Measurements from ENCODE around the gene IL11. TPM values are rescaled to one million over a fixed set of nuclear protein-coding genes. Genes with fewer than 3 reads are reported as not detected.

The IL11 gene
- total RNA-seq, 4 donors from 2014 or later = 0.48 TPM; not detected in 3

GRCh38 chr19:55379174-55379573 is 8.9 kb upstream of the IL11 start:
- no peak for DNase-seq
- 71% methylated on average over 10 of the region's 11 CpGs; no CpG with 5 or more reads in 1 of the 2 donors for WGBS, 2 donors (ENCODE audit: low coverage in 1 of 2)
- H3K36me3 ChIP-seq = no peaks in the 10 kb centered on the region
- no peaks in the 10 kb centered on the region for H3K9me3 ChIP-seq
- no peak overlapping the region for H3K27ac ChIP-seq
- no peak overlapping the region for H3K4me3 ChIP-seq
- intact Hi-C loops (cut with DNase I; ENCODE audit: low total_unique reads) = no loop called here
- peaks cover under 1 to 20% (median 12%) of the 10 kb centered on the region in 4 donors for H3K4me1 ChIP-seq
- H3K27me3 ChIP-seq = peaks cover 25% of the 10 kb centered on the region
- in situ Hi-C loops (cut with MboI; ENCODE audit: low pct_ligation_motif_present in 1 of 4, low pct_unique_long_range_greater_than_20kb in 1 of 4, low sequenced_read_pairs in 3 of 4) = loop anchor here in 1 of 4 donors (25.0 kb wide), 1 partner anchor 92 kb away; the partner anchor contains the start of genes BRSK1 and HSPBP1
- TF ChIP-seq, protein P1, sequence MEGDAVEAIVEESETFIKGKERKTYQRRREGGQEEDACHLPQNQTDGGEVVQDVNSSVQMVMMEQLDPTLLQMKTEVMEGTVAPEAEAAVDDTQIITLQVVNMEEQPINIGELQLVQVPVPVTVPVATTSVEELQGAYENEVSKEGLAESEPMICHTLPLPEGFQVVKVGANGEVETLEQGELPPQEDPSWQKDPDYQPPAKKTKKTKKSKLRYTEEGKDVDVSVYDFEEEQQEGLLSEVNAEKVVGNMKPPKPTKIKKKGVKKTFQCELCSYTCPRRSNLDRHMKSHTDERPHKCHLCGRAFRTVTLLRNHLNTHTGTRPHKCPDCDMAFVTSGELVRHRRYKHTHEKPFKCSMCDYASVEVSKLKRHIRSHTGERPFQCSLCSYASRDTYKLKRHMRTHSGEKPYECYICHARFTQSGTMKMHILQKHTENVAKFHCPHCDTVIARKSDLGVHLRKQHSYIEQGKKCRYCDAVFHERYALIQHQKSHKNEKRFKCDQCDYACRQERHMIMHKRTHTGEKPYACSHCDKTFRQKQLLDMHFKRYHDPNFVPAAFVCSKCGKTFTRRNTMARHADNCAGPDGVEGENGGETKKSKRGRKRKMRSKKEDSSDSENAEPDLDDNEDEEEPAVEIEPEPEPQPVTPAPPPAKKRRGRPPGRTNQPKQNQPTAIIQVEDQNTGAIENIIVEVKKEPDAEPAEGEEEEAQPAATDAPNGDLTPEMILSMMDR (IDR thresholded peaks at IDR 0.05) = no peak
- TF ChIP-seq POLR2AphosphoS5 (IDR thresholded peaks at IDR 0.05) (no peak), EP300 (IDR thresholded peaks at IDR 0.05; ENCODE audit: low read depth) (no peak), POLR2A (IDR thresholded peaks at IDR 0.05) (no peak)

- intact Hi-C loops (cut with DNase I; ENCODE audit: low total_unique reads) = no loop called here
- in situ Hi-C loops (cut with MboI; ENCODE audit: low pct_ligation_motif_present in 1 of 4, low pct_unique_long_range_greater_than_20kb in 1 of 4, low sequenced_read_pairs in 3 of 4) = loop anchor here in 1 of 4 donors (25.0 kb wide), 1 partner anchor 90 kb away; the partner anchor contains the start of genes BRSK1 and HSPBP1
- H3K9me3 ChIP-seq = no peaks in the 10 kb centered on the region
- H3K27me3 ChIP-seq = peaks cover 41% of the 10 kb centered on the region
- H3K4me1 ChIP-seq = peaks cover 0 to 19% (median 7%) of the 10 kb centered on the region in 4 donors
- no peak overlapping the region for H3K27ac ChIP-seq
- 48 to 70% methylated on average over 6 to 30 of the region's 43 CpGs for WGBS, 2 donors (ENCODE audit: low coverage in 1 of 2)
- TF ChIP-seq EP300 (IDR thresholded peaks at IDR 0.05; ENCODE audit: low read depth) = no peak
- TF ChIP-seq POLR2A (IDR thresholded peaks at IDR 0.05) = no peak
- TF ChIP-seq, protein P1 (IDR thresholded peaks at IDR 0.05) = no peak
- no peak for TF ChIP-seq POLR2AphosphoS5 (IDR thresholded peaks at IDR 0.05)
- H3K36me3 ChIP-seq = no peaks in the 10 kb centered on the region
- H3K4me3 ChIP-seq = no peak overlapping the region
- DNase-seq = no peak
These were observed 7.3 kb upstream of the IL11 start for GRCh38 chr19:55377356-55378131.

DNA sequence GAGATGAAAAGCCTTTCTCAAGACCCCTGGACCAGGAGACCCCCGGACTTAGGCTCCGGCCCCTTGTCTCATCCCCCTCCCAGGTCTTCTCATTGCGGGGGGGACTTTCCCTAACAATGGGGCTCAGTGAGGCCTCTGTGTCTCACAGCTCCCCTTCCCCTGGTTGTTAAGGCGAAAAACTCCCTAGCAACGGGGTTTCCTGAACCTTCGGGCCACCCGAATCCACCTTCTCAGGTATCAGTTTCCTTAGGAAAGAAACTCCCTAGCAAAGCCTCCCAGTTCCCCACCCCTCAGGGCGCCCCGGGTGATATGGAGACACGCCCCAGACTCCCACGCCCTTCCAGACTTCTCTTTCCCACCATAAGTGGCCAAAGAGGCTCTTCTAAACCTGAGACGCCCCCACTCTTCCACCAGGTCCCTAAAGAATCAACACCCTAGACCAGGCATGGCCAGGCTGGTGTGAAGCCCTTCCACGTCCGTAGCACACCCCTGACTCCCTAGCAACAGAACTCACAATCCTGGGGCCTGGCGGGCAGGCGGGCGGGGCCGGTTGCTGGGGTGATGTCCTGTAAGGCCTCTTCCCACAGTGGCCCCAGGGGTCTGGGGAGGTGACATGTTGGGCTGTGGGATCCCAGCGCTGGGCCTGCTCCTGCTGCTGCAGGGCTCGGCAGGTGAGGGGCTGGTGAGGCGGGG is 6.1 kb upstream of the IL11 start, which contains the start of gene TMEM190:
TMEM190 (plus strand) TSS at position 586 of the 693 bp plus-strand sequence; CDS start at position 614, 28 bp downstream.
- intact Hi-C loops (cut with DNase I; ENCODE audit: low total_unique reads) (no loop called here), in situ Hi-C loops (cut with MboI; ENCODE audit: low pct_ligation_motif_present in 1 of 4, low pct_unique_long_range_greater_than_20kb in 1 of 4, low sequenced_read_pairs in 3 of 4) (loop anchor here in 1 of 4 donors (25.0 kb wide), 1 partner anchor 89 kb away; the partner anchor contains the start of genes BRSK1 and HSPBP1)
- peaks cover 53% of the 10 kb centered on the region for H3K27me3 ChIP-seq
- WGBS, 2 donors (ENCODE audit: low coverage in 1 of 2) = 32 to 41% methylated on average over 6 to 20 of the region's 21 CpGs
- DNase-seq = no peak
- H3K4me1 ChIP-seq = peaks cover 0 to 18% (median 7%) of the 10 kb centered on the region in 4 donors
- H3K4me3 ChIP-seq = no peak within 1 kb of the TSS
- no peaks in the 10 kb centered on the region for H3K36me3 ChIP-seq
- TF ChIP-seq POLR2A (IDR thresholded peaks at IDR 0.05) = no peak
- no peak for TF ChIP-seq POLR2AphosphoS5 (IDR thresholded peaks at IDR 0.05)
- TF ChIP-seq, protein P1 (IDR thresholded peaks at IDR 0.05) = no peak
- no peak for TF ChIP-seq EP300 (IDR thresholded peaks at IDR 0.05; ENCODE audit: low read depth)
- H3K27ac ChIP-seq = no peak within 1 kb of the TSS
- no peaks in the 10 kb centered on the region for H3K9me3 ChIP-seq

Data from transverse colon (tissue), 4 donors.